NCI-H2081 (cell line): ENCODE results near the gene SERTAD3.
"Not testable (repeated sequence)": the region's sequence is repeated elsewhere in the genome, so short reads cannot be mapped to it uniquely, and the experiment has no call there.

ENCODE experiments used
- DNase-seq, 2 experiments: peaks; one replicate each; lab custom pipeline; 2025; lab: John Stamatoyannopoulos, UW

Gene SERTAD3

DNA sequence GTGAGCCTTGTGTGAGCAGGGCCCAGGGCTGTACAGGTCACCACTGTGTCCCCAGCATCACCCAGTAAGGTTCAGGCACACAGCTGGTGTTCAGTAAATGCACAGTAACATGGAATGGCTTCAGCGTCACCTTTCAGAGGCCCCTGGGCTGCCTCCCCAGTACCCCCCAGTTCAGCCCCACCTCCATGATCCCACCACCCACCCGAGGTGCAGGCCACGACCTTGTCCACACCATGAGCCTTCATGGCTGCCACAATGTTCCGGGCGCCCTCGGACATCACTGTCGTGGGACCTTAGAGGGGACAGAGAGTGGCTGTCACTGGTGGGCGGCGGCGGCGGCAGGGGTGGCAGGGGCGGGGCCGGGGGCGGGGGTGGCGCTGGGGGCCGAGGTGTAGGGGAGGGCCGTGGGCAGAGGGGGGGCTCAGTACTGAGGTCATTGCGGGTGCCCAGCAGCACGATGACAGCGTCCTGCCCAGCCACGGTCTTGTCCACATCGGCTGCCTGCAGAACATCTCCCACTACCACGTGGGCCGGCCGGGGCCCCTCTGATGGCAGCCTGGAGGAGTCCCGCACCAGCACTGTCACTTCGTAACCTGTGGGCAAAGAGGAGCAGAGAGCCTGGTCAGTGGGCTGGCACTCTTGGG, 13.9 kb upstream of the SERTAD3 start:
- DNase-seq: no peak

DNA sequence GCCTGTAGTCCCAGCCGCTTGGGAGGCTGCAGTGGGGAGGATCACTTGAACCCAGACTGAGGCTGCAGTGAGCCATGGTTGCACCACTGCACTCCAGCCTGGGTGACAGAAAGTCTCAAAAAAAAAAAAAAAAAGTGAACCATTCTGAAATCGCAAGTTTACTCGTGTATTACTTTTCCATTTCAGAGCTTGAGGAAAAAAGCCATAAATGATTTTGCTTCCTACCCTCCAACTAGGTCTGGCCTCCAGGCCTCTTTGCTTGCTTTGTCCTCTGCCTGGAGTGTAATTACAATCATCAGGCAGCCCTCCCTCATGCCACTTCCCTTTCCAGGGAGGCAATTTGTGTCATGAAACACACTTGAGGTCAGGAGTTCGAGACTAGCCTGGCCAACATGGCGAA, 12.9 kb upstream of the SERTAD3 start:
- no peak for DNase-seq

DNA sequence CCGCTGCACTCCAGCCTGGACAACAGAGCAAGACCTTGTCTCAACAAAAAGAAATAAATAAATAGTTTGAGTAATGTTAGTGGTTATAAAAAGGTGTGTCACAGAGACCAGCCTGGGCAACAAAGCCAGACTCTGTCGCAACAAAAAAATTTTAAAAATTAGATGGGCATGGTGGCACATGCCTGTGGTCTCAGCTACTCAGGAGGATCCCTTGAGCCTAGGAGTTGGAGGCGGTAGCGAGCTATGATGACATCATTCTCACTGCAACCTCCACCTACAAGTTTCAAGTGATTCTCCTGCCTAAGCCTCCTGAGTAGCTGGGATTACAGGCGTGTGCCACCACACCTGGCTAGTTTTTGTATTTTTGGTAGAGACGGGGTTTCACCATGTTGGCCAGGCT, 9.8 kb upstream of the SERTAD3 start:
- not testable (repeated sequence) for DNase-seq

- DNase-seq: no peak
Measured at GRCh38 chr19:40453151-40453735, 9.1 kb upstream of the SERTAD3 start.

DNA sequence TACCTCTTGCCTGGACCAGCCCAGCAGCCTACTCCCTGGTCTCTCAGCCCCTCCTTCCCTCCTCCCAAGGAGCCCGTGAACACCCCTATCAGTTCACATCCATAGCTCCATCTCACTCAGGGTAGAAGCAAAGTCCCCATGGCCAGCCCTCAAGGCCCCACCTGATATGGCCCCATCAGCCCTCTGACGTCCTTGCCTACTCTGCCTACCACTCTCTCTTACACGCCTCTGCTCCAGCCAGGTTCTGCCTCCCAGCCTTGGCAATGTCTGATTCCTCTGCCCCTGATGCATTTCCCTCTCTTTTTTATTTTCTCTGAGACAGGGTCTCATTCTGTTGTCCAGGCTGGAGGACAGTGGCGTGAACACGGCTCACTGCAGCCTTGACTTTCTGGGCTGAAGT, 7.9 kb upstream of the SERTAD3 start:
- no peak for DNase-seq

DNA sequence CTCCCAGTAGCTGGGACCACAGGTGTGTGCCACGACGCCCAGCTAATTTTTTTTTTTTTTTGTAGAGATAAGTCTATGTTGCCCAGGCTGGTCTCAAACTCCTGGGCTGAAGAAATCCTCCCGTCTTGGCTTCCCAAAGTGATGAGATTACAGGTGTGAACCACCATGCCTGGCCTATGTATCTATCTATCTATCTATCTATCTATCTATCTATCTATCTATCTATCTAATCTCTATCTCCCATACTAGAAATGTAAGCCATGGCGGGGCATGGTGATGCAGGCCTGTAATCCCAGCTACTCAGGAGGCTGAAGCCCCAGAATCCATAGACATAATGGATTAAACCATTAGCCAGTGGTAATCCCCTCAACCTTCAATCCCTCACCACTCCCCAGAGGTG, 6.5 kb upstream of the SERTAD3 start:
- no peak for DNase-seq

- no peak for DNase-seq
Measured at GRCh38 chr19:40449506-40449905, 5.4 kb upstream of the SERTAD3 start.

DNA sequence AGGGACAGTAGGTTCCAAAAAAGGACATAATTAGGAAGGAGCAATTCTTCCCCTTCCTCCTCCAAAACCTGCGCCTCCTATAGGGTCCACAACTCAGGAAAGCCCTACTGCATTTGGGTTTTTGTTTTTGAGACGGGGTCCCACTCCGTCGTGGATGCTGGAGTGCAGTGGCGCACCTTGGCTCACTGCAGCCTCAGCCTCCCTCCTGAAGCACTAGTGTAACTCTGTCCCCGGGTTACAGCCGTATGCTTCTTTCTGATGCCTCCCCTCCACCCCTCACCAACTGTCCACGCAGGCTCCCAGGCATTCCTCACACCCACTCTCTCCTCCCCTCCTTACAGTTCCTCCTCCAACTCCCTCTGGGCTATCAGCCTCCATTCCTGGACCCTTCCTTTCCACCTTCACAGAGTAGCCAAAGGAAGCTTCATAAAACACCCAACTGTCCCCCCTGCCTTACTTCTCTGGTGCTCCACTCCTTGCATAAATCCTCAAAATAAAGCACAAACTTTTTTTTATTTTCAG, 2.2 kb upstream of the SERTAD3 start:
- DNase-seq: no peak

GRCh38 chr19:40445780-40446262, 1.7 kb upstream of the SERTAD3 start:
- DNase-seq: no peak

- DNase-seq: no peak
Measured at GRCh38 chr19:40444825-40445312, 734 bp upstream of the SERTAD3 start.

GRCh38 chr19:40443131-40443999, 770 bp downstream of the SERTAD3 start:
- peak; percentile 99 for DNase-seq

DNA sequence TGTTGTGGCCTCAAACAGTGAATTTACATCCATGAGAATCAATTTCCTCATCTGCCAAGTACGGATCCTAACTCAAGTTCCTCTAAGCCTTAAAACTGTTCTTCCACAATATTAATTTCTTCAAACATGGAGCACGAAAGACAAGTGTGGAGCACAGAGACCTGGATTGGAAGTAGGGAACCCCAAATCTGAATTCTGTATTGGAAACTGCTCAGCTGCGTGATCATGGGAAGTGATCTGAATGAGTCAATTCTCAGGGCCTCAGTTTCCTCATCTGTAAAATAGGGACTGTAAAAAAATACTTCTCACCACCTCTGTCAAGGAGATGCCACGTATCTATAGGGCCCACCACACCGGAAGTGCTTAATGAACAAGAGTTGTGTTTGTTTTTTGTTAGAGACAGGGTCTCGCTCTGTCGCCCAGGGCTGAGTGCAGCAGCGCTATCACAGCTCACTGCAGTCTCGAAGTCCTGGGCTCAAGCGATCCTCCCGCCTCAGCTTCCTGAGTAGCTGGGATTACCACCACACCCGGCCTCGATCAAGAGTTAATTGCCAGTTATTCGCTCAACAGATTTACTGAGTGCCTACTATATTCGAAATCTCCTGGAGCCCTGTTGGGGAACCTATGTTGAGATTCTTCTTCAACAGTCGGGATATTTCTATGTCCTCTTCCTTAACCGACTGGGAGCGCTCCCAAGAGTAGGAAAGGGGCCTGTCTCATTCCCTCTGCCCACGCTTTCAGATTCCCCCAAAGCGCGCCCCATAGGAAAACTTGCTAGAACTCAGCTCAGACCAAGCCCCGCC, 1.6 kb downstream of the SERTAD3 start:
- peak in 1 of 2 experiments; percentile 28 for DNase-seq

DNA sequence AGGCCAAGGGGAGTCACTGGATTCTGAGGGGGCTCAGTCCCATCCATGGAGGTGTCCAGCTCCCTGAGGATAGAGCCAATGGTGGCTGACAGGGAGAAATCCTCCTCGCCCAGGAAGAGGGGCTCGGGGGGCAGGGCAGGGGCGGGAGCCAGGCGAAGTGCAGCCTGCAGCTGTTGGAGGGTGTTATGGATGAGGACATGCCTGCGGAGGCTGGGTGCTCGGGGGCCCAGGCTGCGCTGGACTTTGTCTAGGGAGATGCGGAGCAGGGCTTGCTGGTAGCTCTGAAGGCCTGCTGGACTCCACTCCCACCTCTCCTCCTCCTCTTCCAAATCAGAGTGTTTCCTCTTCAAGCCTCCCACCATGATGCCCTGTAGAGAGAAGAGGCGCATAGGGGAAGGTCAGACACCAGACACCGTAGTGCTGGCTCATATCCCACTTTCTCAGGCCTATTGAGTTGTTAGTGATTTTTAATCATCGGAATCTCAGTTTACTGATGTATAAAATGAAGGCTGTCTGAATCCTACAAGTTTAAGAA, 2.3 kb downstream of the SERTAD3 start:
- DNase-seq: no peak

- no peak for DNase-seq
Measured at GRCh38 chr19:40438284-40438683, 5.9 kb downstream of the SERTAD3 start.

DNA sequence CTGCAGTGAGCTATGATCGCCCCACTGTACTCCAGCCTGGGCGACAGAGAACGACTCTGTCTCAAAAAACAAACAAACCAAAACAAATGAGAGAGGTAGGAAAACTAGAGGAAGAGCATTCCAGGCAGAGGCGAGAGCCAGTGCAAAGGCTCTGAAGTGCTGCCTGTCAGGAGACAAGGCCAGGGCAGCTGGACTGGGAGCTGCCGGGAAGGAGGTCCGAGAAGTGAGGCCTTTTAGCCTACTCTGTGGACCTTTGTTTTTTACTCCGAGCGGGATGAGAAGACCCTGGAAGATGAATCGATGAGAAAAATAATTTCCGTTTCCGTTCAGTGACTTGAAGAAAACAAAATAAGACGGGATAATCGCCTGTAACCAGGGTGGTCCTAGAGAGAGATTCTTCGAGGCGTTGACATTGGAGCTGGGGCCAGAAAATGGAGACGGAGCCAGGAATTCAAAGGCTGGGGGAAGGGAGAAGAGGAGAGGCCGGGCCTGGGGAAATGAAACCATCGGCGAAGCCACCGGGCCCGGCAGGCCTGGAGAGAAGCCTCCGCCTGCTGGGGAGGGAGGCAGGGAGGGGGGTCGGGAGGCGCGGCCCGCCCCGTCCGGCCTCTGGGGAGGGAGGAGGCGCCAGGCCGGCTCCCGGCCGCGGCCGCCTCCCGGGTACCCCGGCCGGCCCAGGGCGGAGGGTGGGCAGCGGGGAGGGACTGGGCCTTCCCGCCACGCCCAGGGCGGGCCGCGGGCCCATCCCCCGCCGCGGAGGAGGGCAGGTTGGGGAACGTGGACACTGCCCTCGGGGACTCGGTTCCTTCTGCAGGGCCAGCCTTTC, 10.5 kb downstream of the SERTAD3 start:
- DNase-seq: peak; percentile 79 to 80

- not testable (repeated sequence) for DNase-seq
Measured at GRCh38 chr19:40432760-40433159, 11.4 kb downstream of the SERTAD3 start.

GRCh38 chr19:40431698-40432097, 12.4 kb downstream of the SERTAD3 start:
- DNase-seq: no peak

DNA sequence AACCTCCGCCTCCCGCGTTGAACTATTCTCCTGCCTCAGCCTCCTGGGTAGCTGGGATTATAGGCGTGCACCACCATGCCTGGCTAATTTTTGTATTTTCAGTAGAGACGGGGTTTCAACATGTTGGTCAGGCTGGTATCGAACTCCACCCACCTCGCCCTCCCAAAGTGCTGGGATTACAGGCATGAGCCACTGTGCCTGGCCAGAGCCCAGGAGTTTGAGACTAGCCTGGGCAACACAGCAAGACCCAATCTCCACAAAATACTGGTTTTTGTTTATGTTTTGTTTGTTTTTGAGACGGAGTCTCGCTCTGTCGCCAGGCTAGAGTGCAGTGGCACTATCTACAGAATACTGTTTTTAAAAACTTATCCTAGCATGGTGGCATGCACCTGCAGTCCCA, 13.9 kb downstream of the SERTAD3 start:
- DNase-seq: not testable (repeated sequence)

- not testable (repeated sequence) for DNase-seq
Measured at GRCh38 chr19:40428197-40428596, 15.9 kb downstream of the SERTAD3 start.
